ENCODE measurements around the gene ABCA5. TPM values are rescaled to one million over a fixed set of nuclear protein-coding genes. Genes with fewer than 3 reads are reported as not detected.
A peak's percentile ranks its signal among the peaks of the same experiment; 100 is the strongest.

The ABCA5 gene
- total RNA-seq = 100 to 1,000 TPM in 2 of 4 donors, 10 to 100 TPM in 2; 62.8 to 228 (median 123) TPM

- H3K4me1 ChIP-seq = peaks cover 25 to 34% of the 10 kb centered on the region in 2 donors
- in situ Hi-C loops (cut with MboI; ENCODE audit: low sequenced_read_pairs in 4 of 4) = loop anchor here in 2 of 4 donors (5.0 to 25.0 kb wide), 3 partner anchors 195 to 835 kb away; partner anchors contain the start of gene KCNJ2 (in 1 of the 2)
- peak within 1 kb of the TSS; percentile 91 to 98 (median 97) for H3K27ac ChIP-seq
- TF ChIP-seq CTCF (IDR thresholded peaks at IDR 0.05 in 4 of 5, conservative IDR thresholded peaks at IDR 0.05 in 1 of 5) = peak in 2 of 5 experiments; percentile 3
- peak; percentile 97 to 99 for TF ChIP-seq POLR2A (IDR thresholded peaks at IDR 0.05)
- peak within 1 kb of the TSS; percentile 79 to 94 (median 90) for H3K4me3 ChIP-seq
- no peaks in the 10 kb centered on the region for H3K36me3 ChIP-seq
- DNase-seq (peak; percentile 74 to 91), ATAC-seq (peak; percentile 86)
- no peaks in the 10 kb centered on the region for H3K9me3 ChIP-seq
- H3K27me3 ChIP-seq = no peaks in the 10 kb centered on the region
- intact Hi-C loops (cut with DNase I; ENCODE audit: low total_unique reads) = loop anchor here (5.0 to 10.0 kb wide), 2 partner anchors 195 to 818 kb away; no protein-coding TSS in a partner anchor
These were observed at the start of gene ABCA5 for GRCh38 chr17:69327060-69327831. Gene ABCA5, minus strand, starts transcription at chr17:69327133. Its CDS starts 12,718 bp downstream, at chr17:69314415.

- no peaks in the 10 kb centered on the region for H3K36me3 ChIP-seq
- no peak overlapping the region for H3K4me3 ChIP-seq
- no peaks in the 10 kb centered on the region for H3K9me3 ChIP-seq
- intact Hi-C loops (cut with DNase I; ENCODE audit: low total_unique reads) (no loop called here), in situ Hi-C loops (cut with MboI; ENCODE audit: low sequenced_read_pairs in 4 of 4) (no loop called here)
- ATAC-seq (no peak), DNase-seq (no peak)
- TF ChIP-seq POLR2A (IDR thresholded peaks at IDR 0.05) (no peak), CTCF (IDR thresholded peaks at IDR 0.05 in 4 of 5, conservative IDR thresholded peaks at IDR 0.05 in 1 of 5) (no peak)
- no peaks in the 10 kb centered on the region for H3K4me1 ChIP-seq
- no peak overlapping the region for H3K27ac ChIP-seq
- no peaks in the 10 kb centered on the region for H3K27me3 ChIP-seq
These were observed 48.3 kb upstream of the ABCA5 start for GRCh38 chr17:69375229-69375628.

GRCh38 chr17:69373069-69373468, 46.1 kb upstream of the ABCA5 start:
- Histone ChIP-seq H3K27ac (no peak overlapping the region), H3K4me1 (no peaks in the 10 kb centered on the region), H3K4me3 (no peak overlapping the region), H3K9me3 (no peaks in the 10 kb centered on the region), H3K27me3 (no peaks in the 10 kb centered on the region), H3K36me3 (no peaks in the 10 kb centered on the region)
- in situ Hi-C loops (cut with MboI; ENCODE audit: low sequenced_read_pairs in 4 of 4) = no loop called here
- DNase-seq (no peak), ATAC-seq (no peak)
- no peak for TF ChIP-seq POLR2A (IDR thresholded peaks at IDR 0.05)
- TF ChIP-seq CTCF (IDR thresholded peaks at IDR 0.05 in 4 of 5, conservative IDR thresholded peaks at IDR 0.05 in 1 of 5) = no peak
- intact Hi-C loops (cut with DNase I; ENCODE audit: low total_unique reads) = no loop called here

GRCh38 chr17:69367298-69367697, 40.4 kb upstream of the ABCA5 start:
- Histone ChIP-seq H3K4me3 (no peak overlapping the region), H3K9me3 (no peaks in the 10 kb centered on the region), H3K27me3 (no peaks in the 10 kb centered on the region), H3K36me3 (no peaks in the 10 kb centered on the region), H3K4me1 (no peaks in the 10 kb centered on the region), H3K27ac (no peak overlapping the region)
- TF ChIP-seq POLR2A (IDR thresholded peaks at IDR 0.05) (no peak), CTCF (IDR thresholded peaks at IDR 0.05 in 4 of 5, conservative IDR thresholded peaks at IDR 0.05 in 1 of 5) (no peak)
- intact Hi-C loops (cut with DNase I; ENCODE audit: low total_unique reads) (no loop called here), in situ Hi-C loops (cut with MboI; ENCODE audit: low sequenced_read_pairs in 4 of 4) (no loop called here)
- ATAC-seq (no peak), DNase-seq (no peak)

All from gastrocnemius medialis (tissue), 4 donors.